Stimulated activated CD8-positive, alpha-beta memory T cell treated with anti-CD3 and anti-CD28 coated beads, Interleukin-7, amount 100 ng/mL, for 1 hour (primary cell): ENCODE results near the gene CTSW.

Experiments
- DNase-seq, 2 donors: peaks; one replicate each; pipeline ENCODE4 v3.0.0-alpha.2; 2020; ENCODE audit warnings: low read depth in 2 of 2

The CTSW gene

DNA sequence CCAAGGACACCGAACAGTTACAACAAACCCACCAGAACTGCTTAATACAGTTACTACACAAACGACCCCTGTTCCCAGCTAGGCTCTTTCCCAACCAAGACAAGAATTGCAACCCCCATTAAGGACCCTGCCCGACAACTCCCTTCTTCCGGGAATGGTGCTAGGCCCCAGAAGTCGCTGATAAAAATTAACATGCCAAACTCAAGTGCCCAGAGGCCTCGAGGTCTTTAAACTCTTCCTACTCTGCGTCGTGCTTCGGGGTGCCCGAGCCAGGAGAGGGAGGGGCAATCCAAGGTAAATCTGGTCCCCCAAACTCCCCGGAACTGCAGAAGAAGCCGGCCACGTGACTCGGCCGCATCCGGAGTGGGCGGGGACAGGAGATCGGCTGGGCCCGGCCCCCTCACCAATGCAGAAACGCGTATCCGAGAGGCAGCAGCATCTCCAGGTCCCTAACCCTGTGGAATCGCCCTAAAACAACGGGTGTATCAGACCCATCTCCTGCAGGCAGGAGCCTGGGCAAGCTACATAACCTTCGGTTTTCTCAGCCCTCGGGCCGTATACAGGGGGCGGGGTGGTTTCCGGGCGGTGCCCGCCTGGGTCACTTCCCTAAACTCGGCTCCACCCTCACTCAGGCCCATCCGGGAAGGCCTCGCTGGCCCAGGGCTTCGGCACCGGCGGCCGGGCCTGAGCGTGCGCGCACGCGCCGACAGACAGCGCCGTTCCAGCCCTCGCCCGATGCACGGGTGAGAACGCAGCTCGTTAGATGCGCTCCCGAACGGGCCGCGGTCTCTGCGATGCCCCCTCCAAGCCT, 22.7 kb upstream of the CTSW start:
- DNase-seq = peak; percentile 72 to 73

DNA sequence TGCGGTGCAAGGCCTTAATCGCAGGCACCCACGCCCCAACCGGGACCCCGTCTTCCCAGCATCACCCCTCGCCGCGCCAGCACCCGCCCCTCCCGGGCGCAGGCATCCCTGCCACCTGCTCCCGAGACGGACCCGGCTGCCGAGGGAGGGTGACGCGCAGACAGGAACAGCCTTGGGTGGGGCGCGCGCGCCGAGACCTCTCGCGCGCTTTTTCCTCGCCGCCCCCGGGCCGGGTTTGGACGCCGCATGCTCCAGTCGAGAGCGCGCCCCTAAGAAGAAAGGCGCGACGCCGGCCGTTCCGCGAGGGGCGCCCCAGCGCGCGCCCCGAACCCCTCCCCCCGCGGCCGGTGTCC, 22.2 kb upstream of the CTSW start:
- DNase-seq = peak in 1 of 2 donors; percentile 40

DNA sequence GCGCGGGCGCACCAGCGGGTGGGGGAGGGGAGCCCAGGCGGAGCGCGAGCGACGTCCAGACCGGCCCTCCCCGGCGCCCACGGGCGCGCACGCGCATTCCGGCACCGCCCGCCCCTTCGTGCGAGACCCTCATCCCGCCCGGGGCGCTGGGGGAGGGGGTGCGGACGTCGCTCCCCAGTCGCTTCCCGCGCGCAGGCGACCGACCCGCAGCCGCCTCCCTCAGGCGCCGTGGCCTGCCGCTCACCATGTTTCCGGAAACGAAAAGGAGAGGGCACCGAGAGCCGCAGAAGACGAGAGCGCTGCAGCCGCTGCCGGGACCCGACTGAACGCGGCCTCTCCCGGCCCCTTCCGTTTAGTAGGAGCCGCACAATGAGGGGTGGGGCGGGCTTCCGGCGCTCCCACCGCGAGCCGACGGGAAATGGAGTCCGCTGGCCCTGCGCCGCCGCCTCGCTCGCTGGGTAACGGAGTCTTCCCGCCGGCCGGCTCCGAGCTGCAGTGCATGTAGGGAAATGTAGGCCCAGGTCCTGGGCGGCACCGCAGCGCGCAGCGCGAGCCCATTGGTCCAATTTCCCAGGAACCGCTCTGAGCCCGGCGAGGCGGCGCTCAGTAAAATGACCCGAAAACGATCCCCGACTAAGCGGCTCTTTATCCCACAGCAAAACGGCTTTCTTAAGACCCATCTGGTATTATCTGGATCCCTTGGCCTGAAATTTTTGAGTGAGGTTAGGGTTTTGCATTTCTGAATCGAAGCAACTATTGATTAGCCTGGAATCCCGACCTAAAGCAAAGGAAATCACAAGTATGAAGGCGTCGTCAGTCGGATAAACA, 21.6 kb upstream of the CTSW start, which contains the start of gene CFL1:
TSS of gene CFL1 (minus strand) at position 328 of the 828 bp plus-strand sequence. CDS start at position 247, 81 bp downstream.
- peak; percentile 93 for DNase-seq

DNA sequence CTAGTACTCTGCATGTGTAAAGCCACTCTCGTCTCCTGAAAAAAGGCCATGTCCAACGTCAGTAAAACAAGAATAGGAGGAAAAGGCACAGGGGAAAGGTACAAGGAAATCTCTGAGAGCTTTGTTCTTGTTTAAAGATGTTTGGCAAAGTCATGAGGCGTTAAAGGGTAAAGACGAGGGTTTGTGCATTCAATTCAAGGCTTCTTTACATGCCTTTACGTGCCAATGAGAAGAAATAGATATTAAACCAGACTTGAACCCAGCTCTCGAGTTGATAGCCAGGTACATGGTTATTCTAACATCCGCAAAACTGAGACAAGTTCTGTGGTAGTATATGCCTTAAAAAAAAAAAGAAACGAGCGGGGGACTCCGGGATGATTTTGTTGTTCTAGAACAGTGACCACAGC, 21.0 kb upstream of the CTSW start:
- no peak for DNase-seq

DNA sequence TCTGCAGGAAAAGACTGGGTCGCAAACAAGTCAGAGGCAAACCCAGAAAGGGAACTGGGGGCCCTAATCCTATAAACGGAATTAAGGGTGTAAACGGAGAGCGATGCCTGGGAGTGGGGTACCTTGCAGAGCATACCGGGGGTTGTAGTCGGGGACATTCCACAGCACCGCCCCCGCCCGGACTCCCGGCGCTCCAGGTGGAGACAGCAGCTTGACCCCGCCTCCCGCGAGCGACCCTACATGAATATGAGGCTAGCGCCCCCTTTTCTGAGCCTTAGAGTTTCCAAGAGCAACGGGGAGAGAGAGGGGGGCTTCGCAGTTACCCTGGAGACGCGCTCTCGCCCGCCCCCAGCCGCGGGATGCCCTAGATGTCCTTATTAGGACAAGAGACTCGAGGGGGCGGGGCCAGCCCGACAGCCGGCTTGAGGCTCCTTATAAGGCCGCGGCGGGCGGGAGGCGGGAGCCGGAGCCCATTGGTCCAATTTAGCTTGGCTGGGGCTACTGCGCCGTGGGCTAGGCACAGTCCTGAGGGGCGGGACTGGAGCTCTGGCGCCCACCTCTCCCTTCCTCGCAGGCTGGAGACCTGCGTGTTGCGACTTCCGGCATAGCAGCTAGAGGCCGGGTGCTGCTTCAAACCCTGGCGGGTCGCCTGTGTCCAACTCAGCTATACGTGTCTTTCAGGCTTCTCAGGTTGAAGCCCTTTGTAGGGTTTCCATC, 20.4 kb upstream of the CTSW start:
- peak; percentile 93 to 94 for DNase-seq

DNA sequence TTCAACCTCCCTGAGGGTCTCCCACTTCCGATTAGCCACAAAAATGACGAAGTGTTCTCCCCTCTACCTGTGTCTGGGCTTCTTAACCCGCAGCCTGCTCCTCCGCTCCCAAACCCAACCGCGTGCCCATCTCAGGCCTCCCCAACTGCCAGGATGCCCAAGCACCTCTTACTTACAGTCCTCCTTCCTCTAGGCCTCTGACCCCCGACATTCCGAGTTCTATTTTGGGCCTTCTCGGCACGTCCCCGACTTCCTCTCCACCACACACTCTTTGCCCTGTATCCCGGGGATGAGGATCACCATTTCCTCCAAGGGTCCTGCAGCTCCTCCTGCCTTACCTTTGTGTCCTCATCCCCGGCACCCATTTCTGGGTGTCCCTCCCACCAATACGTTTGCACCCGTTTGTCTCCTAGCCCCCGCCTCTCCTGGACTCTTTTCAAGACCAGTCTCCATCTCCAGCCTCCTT, 19.8 kb upstream of the CTSW start:
- DNase-seq = no peak

DNA sequence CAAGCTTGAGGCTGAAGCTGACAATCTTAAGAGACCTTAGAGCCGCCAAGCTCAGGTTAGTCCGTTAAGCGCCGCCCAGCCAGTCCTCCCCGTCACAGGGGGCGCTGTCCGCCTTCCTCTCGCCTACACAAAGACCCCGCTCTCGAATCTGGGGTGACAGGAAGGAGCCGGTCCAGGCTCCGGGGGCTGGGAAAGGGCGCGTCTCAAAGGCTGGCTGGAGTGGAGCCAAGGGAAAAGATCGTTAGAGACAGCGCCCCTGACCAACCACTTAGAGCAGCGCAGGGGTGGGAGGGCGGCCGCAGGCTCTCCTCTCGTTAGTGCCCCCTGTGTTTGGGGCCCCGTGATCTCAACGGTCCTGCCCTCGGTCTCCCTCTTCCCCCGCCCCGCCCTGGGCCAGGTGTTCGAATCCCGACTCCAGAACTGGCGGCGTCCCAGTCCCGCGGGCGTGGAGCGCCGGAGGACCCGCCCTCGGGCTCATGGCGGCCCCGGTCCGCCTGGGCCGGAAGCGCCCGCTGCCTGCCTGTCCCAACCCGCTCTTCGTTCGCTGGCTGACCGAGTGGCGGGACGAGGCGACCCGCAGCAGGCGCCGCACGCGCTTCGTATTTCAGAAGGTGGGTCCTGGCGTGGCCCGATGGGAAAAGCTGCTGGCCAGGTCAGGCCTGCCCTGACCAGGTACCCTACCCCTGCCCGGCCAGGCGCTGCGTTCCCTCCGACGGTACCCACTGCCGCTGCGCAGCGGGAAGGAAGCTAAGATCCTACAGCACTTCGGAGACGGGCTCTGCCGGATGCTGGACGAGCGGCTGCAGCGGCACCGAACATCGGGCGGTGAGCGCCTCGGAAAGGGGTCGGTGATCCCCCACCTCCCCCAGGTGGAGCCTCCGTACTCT, 19.1 kb upstream of the CTSW start, which contains the start of gene MUS81:
TSS of gene MUS81 (plus strand) at position 156 of the 887 bp plus-strand sequence. CDS start at position 477, 321 bp downstream.
- peak; percentile 95 to 96 for DNase-seq

DNA sequence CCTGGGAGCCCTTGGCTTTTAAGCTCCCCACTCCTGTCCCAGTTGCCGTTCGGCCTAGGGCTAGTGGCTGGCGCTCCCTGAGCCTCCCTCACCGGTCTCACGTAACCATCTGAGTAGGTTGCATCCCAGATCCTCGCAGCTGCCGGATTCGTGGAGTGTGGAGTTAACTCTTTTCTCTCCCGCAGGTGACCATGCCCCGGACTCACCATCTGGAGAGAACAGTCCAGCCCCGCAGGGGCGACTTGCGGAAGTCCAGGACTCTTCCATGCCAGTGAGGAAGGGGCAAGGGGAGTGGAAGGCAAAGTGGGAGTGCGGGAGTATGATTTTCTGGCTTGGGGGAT, 18.5 kb upstream of the CTSW start:
- DNase-seq = no peak

DNA sequence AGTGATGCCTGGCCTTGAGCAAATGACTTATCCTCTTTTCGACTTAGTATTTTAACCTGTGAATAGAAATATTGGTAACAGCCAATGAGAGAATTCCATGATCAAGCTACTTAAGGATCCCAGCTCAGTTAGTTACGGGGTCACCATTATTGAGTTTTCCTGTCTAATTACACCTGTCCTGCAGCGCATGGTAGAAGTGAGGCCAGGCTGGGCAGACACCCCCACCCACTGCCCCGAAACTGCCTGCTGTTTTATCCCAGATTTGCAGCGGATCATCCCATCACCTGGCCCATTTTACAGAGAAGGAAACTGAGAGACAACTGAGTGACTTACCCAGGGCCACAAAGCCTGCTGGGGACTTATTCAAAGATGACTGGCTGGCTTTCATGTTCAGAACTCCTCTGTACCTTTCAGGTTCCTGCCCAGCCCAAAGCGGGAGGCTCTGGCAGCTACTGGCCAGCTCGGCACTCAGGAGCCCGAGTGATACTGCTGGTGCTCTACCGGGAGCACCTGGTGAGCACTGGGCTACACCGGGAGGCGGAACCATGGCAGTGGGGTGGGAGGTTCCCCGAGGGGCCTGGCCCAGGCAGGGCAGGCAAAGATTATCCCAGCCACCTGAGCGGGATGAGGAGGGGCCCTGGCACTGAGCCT, 18.0 kb upstream of the CTSW start:
- no peak for DNase-seq

DNA sequence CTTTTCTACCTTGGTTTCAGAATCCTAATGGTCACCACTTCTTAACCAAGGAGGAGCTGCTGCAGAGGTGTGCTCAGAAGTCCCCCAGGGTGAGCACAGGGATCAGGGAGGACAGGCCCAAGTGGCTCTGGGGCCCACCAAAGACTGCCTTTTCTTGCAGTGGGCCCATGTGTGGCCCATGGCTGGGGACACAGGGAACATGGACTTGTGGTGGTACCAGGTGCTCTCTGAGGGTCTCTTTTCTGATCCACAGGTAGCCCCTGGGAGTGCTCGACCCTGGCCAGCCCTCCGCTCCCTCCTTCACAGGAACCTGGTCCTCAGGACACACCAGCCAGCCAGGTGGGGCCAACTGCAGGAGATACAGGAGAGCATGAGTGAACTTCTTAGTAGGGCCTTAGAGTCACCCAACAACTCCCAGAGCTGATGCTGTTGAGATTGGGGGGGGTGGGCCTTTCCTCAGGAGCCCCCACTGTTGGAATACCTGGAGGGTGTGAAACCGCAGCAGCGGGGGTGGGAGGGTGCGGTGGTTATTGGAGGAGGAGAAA, 17.4 kb upstream of the CTSW start:
- no peak for DNase-seq

DNA sequence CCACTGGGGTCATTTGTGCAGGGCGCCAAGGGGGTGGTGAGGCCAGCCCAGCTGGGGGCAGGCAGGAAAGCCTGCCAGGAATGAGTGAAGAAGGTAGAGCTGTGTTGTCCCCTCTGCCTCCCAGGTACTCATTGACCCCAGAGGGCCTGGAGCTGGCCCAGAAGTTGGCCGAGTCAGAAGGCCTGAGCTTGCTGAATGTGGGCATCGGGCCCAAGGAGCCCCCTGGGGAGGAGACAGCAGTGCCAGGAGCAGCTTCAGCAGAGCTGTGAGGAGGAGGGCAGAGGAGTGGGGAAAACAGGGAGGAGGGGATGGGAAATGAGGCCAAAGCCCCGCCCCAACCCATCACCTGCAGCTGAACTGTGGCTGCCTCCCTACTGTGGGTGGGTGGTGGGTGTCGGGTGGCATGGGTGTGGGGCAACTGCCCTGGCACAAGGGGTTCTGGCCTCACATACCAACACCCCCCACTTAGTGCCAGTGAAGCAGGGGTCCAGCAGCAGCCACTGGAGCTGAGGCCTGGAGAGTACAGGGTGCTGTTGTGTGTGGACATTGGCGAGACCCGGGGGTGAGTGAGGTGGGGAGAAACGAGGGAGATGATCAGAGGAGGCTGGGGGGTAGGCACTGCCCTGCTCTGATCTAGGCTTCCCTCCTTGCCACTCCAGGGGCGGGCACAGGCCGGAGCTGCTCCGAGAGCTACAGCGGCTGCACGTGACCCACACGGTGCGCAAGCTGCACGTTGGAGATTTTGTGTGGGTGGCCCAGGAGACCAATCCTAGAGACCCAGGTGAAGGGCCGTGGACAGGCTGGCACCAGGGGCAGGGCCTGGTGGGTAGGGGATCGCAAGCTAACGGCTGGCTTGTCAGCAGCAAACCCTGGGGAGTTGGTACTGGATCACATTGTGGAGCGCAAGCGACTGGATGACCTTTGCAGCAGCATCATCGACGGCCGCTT, 16.4 kb upstream of the CTSW start:
- DNase-seq = no peak

DNA sequence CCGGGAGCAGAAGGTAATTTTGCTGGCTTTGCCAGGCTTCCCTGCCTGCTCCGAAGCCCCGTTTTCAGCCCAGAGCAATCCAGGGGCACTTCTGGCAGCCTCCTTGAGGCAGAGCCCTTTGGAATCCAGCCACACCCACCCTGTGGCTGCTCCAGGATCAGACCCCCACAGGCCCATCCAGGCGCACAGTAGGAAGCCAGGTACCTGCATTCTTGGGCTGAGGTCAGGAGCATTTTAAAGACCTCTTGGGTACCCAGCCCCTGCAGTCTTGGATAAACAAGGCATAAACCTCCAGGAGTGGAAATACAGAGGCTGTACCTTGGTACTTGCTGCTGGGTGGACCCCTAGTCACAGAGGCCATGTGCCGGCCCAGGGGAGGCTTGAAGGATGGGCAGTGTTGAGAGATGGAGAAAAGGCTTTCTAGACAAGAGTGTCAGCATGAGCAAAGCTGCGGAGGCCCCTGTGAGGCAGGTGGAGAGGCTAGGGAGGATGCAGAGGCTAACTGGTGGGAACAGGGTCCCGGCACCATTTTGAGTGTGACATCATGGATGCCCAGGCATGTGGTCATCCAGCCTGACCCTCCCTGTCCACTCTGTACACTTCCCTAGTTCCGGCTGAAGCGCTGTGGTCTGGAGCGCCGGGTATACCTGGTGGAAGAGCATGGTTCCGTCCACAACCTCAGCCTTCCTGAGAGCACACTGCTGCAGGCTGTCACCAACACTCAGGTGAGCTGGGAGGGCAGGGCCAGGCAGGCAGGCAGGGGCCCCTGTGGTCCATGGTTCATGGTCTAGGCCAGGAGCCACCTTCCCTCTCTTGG, 15.5 kb upstream of the CTSW start:
- no peak for DNase-seq

DNA sequence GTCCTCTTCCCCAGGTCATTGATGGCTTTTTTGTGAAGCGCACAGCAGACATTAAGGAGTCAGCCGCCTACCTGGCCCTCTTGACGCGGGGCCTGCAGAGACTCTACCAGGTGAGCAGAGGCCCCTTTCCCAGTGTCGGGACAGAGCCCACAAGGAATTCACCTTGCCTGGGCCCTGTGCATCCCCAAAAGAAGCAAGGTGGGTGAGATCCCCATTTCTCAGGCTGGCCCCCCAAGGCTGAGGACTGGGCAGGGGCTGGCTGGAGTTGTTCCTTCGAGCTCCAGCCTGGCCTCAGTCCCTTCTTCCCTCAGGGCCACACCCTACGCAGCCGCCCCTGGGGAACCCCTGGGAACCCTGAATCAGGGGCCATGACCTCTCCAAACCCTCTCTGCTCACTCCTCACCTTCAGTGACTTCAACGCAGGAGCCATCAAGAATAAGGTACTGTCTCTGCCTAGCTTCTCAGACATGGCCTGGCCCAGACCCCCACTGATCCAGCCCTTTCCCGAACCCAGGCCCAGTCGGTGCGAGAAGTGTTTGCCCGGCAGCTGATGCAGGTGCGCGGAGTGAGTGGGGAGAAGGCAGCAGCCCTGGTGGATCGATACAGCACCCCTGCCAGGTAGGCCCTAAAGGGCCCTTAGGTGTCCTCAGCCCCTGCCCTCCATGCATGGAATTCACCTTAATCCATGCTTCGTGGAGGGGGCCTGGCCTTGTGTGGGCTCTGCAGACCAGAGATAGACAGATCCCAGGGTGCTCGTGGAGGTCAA, 14.7 kb upstream of the CTSW start:
- DNase-seq = no peak

DNA sequence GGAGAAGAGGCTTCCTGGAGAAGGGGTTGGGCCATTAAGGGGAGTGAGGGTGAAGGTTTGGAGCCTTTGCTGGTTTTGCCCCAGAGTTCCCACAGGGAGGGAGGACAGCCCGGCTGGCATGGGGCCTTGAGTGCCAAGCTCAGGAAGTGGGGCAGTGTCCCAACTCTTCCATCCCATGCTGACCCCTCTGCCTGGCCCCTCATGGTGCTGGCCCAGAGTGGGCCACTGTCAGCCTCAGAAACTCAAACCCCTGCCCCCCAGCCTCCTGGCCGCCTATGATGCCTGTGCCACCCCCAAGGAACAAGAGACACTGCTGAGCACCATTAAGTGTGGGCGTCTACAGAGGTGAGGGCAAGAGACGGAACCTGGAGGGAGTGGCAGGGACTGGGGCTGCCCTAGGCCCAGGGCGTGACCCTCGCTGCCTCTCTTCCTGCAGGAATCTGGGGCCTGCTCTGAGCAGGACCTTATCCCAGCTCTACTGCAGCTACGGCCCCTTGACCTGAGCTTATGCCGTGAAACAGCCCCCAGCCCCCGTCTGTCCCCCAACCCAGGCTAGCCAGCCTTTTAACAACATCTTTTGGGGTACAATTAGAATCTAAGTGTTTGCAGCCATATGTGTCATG, 14.0 kb upstream of the CTSW start:
- DNase-seq = no peak

DNA sequence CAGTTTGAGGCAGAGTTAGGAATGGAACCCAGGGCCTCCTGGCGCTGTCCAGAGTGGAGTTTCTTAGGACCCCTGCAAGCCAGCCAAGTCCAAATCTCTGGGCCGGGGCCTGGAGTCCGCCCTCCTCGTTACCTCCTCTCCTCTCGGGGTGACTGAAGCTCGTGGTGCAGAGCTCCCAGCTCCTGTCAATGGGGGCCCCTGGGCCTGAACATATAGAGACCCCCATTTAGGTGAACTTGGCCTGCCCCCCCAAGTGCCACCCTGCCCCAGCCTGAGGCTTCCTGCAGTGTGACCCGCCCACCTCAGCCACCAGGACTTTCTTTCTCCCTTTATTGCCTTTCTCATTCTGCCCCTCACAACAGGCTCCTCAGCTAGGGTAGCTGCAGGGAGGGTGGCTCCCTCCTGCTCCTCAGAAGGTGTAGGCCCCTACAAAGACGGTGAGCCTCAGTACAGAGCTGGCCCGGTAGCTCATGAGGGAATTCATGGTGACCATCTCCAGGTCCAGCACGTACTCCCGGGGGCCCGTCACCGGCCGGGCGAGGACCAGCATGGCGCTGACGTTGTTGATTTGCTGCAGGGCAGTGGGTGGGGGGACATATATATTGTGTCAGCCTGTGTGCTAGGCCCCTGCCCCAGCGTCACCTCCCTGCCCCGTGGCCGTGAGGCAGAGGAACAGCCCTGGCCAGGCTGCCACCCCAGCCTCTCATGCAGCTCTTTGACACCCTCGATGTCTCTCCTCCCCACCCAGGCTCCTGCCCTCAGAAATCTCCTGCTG, 12.9 kb upstream of the CTSW start:
- DNase-seq = no peak
